Measurements from ENCODE around the gene ADCY4.

Gene ADCY4

DNA sequence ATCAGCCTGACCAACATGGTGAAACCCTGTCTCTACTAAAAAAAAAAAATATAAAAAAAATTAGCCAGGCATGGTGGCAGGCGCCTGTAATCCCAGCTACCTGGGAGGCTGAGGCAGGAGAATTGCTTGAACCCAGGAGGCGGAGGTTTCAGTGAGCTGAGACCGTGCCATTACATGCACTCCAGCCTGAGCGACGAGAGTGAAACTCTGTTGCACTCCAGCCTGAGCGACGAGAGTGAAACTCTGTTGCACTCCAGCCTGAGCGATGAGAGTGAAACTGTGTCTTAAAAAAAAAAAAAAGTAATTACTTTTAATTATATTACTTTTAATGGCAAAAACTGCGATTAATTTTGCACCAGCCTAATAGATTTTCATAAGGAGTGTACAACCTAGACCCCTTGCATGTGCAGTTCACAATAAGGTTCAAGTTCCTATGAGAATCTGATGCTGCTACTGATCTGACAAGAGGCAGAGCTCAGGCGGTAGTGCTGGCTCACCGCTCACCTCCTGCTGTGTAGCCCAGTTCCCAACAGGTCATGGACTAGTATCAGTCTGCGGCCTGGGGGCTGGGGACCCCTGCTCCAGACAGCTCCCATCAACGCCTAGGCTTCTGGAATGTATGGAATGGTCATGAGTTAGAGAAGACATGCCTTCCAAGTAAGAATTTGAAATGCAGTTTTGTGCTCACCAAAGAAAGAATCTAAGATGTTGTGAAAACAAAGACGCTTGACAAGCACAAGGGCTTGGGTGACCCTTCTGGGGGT lies 13.5 kb downstream of the ADCY4 start:
- TF ChIP-seq PPARA (CRISPR knock-in tag; IDR thresholded peaks at IDR 0.05; ENCODE audit: borderline replicate concordance) (no peak), ZNF70 (CRISPR knock-in tag; IDR thresholded peaks at IDR 0.05) (no peak), GLIS3 (CRISPR knock-in tag; IDR thresholded peaks at IDR 0.05) (no peak), OSR1 (CRISPR knock-in tag; IDR thresholded peaks at IDR 0.05) (no peak), ZC3H10 (CRISPR knock-in tag; IDR thresholded peaks at IDR 0.05) (no peak), ZFP30 (CRISPR knock-in tag; IDR thresholded peaks at IDR 0.05) (no peak), TOX (CRISPR knock-in tag; IDR thresholded peaks at IDR 0.05; ENCODE audit: borderline replicate concordance) (no peak), TCF4 (CRISPR knock-in tag; IDR thresholded peaks at IDR 0.05; ENCODE audit: borderline replicate concordance) (no peak), BACH2 (CRISPR knock-in tag; IDR thresholded peaks at IDR 0.05; ENCODE audit: borderline replicate concordance) (no peak), ZNF565 (CRISPR knock-in tag; conservative IDR thresholded peaks at IDR 0.05; ENCODE audit: low read depth) (no peak), ESRRG (CRISPR knock-in tag; IDR thresholded peaks at IDR 0.05) (no peak), ISL1 (CRISPR knock-in tag; IDR thresholded peaks at IDR 0.05) (no peak)
- TF ChIP-seq, protein P1, sequence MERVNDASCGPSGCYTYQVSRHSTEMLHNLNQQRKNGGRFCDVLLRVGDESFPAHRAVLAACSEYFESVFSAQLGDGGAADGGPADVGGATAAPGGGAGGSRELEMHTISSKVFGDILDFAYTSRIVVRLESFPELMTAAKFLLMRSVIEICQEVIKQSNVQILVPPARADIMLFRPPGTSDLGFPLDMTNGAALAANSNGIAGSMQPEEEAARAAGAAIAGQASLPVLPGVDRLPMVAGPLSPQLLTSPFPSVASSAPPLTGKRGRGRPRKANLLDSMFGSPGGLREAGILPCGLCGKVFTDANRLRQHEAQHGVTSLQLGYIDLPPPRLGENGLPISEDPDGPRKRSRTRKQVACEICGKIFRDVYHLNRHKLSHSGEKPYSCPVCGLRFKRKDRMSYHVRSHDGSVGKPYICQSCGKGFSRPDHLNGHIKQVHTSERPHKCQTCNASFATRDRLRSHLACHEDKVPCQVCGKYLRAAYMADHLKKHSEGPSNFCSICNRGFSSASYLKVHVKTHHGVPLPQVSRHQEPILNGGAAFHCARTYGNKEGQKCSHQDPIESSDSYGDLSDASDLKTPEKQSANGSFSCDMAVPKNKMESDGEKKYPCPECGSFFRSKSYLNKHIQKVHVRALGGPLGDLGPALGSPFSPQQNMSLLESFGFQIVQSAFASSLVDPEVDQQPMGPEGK (CRISPR knock-in tag; IDR thresholded peaks at IDR 0.05; ENCODE audit: borderline replicate concordance), result no peak
- TF ChIP-seq, protein P2, sequence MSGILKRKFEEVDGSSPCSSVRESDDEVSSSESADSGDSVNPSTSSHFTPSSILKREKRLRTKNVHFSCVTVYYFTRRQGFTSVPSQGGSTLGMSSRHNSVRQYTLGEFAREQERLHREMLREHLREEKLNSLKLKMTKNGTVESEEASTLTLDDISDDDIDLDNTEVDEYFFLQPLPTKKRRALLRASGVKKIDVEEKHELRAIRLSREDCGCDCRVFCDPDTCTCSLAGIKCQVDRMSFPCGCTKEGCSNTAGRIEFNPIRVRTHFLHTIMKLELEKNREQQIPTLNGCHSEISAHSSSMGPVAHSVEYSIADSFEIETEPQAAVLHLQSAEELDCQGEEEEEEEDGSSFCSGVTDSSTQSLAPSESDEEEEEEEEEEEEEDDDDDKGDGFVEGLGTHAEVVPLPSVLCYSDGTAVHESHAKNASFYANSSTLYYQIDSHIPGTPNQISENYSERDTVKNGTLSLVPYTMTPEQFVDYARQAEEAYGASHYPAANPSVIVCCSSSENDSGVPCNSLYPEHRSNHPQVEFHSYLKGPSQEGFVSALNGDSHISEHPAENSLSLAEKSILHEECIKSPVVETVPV (CRISPR knock-in tag; IDR thresholded peaks at IDR 0.05), result no peak
- TF ChIP-seq, protein P3, sequence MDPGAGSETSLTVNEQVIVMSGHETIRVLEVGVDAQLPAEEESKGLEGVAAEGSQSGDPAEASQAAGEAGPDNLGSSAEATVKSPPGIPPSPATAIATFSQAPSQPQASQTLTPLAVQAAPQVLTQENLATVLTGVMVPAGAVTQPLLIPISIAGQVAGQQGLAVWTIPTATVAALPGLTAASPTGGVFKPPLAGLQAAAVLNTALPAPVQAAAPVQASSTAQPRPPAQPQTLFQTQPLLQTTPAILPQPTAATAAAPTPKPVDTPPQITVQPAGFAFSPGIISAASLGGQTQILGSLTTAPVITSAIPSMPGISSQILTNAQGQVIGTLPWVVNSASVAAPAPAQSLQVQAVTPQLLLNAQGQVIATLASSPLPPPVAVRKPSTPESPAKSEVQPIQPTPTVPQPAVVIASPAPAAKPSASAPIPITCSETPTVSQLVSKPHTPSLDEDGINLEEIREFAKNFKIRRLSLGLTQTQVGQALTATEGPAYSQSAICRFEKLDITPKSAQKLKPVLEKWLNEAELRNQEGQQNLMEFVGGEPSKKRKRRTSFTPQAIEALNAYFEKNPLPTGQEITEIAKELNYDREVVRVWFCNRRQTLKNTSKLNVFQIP (CRISPR knock-in tag; IDR thresholded peaks at IDR 0.05; ENCODE audit: borderline replicate concordance, low read depth), result no peak
- TF ChIP-seq, protein P4, sequence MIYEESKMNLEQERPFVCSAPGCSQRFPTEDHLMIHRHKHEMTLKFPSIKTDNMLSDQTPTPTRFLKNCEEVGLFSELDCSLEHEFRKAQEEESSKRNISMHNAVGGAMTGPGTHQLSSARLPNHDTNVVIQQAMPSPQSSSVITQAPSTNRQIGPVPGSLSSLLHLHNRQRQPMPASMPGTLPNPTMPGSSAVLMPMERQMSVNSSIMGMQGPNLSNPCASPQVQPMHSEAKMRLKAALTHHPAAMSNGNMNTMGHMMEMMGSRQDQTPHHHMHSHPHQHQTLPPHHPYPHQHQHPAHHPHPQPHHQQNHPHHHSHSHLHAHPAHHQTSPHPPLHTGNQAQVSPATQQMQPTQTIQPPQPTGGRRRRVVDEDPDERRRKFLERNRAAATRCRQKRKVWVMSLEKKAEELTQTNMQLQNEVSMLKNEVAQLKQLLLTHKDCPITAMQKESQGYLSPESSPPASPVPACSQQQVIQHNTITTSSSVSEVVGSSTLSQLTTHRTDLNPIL (CRISPR knock-in tag; IDR thresholded peaks at IDR 0.05; ENCODE audit: low read depth), result no peak
- ATAC-seq, result no peak

DNA sequence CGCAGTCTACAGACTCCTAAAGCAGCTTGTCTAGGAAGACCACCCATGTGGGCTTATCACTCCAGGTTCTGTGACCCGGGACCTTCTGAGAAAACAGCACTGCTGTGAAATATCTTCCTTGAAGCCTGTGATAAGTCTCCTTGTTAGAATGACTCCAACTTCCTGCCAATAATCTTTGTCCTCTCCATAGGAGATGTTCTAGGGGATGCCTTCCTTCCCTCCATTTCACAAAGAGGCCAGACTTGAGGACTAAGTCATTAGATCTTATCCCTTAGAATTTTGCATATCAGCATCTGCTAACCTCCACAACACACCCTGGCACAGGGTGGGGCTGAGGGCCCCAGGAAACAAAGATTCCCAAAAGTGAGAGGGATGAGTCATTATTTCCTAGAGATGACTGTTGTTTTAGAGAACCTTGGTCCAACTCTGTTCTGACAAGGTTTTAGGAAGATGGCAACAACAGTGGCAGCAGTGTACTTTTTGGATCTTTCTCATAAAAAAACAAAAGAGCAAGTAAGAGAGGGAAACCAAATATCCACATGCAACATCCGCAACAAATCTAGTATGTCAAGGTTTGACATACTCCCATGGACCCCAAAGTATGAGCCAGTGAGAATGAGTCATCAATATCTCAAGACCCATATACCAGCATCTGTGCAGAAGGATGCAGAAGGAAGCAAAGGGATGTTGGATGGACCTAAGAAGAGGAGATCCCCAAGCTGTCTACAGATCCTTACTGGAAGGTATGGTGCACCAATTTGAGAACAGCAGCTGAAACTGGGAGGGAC lies 17.5 kb downstream of the ADCY4 start:
- TF ChIP-seq BACH2 (CRISPR knock-in tag; IDR thresholded peaks at IDR 0.05; ENCODE audit: borderline replicate concordance) (no peak), CSDC2 (CRISPR knock-in tag; IDR thresholded peaks at IDR 0.05) (no peak), ESRRG (CRISPR knock-in tag; IDR thresholded peaks at IDR 0.05) (no peak), ZNF8 (CRISPR knock-in tag; IDR thresholded peaks at IDR 0.05) (no peak), PPARA (CRISPR knock-in tag; IDR thresholded peaks at IDR 0.05; ENCODE audit: borderline replicate concordance) (no peak), ZNF565 (CRISPR knock-in tag; conservative IDR thresholded peaks at IDR 0.05; ENCODE audit: low read depth) (no peak), RARB (CRISPR knock-in tag; IDR thresholded peaks at IDR 0.05) (no peak)
- TF ChIP-seq, protein P5, sequence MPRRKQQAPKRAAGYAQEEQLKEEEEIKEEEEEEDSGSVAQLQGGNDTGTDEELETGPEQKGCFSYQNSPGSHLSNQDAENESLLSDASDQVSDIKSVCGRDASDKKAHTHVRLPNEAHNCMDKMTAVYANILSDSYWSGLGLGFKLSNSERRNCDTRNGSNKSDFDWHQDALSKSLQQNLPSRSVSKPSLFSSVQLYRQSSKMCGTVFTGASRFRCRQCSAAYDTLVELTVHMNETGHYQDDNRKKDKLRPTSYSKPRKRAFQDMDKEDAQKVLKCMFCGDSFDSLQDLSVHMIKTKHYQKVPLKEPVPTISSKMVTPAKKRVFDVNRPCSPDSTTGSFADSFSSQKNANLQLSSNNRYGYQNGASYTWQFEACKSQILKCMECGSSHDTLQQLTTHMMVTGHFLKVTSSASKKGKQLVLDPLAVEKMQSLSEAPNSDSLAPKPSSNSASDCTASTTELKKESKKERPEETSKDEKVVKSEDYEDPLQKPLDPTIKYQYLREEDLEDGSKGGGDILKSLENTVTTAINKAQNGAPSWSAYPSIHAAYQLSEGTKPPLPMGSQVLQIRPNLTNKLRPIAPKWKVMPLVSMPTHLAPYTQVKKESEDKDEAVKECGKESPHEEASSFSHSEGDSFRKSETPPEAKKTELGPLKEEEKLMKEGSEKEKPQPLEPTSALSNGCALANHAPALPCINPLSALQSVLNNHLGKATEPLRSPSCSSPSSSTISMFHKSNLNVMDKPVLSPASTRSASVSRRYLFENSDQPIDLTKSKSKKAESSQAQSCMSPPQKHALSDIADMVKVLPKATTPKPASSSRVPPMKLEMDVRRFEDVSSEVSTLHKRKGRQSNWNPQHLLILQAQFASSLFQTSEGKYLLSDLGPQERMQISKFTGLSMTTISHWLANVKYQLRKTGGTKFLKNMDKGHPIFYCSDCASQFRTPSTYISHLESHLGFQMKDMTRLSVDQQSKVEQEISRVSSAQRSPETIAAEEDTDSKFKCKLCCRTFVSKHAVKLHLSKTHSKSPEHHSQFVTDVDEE (CRISPR knock-in tag; IDR thresholded peaks at IDR 0.05), result no peak
- TF ChIP-seq, protein P2 (CRISPR knock-in tag; IDR thresholded peaks at IDR 0.05), result no peak

More for the DNA sequence above, 17.5 kb downstream of the ADCY4 start:
- ATAC-seq, result peak; percentile 21; the same call in 2 of the 3 replicates

All from SK-N-SH treated with all-trans-retinoic acid at 6 μM for 48 hours (cell line).